Endothelial cell of umbilical vein (primary cell): ENCODE measurements around the gene ORC5.

ENCODE experiments used
- EZH2 ChIP-seq: IDR thresholded peaks from 2 replicates; pipeline ENCODE4 v1.6.1; 2012; ENCODE audit warnings: borderline replicate concordance, low read depth, mild to moderate bottlenecking, moderate library complexity, low read length, inconsistent platforms; ENCODE audit not compliant: severe bottlenecking
- FOS ChIP-seq: IDR thresholded peaks from 2 replicates; pipeline ENCODE4 v1.6.1; 2011; ENCODE audit warnings: mild to moderate bottlenecking, low read length, moderate library complexity, borderline replicate concordance; ENCODE audit not compliant: insufficient read depth
- GATA2 ChIP-seq: IDR thresholded peaks from 2 replicates; pipeline ENCODE4 v1.7.0; 2011; ENCODE audit warnings: low read depth, mild to moderate bottlenecking, moderate library complexity, mixed read lengths, low read length; ENCODE audit not compliant: insufficient read length, insufficient read depth
- JUN ChIP-seq: IDR thresholded peaks from 2 replicates; pipeline ENCODE4 v1.6.1; 2011; ENCODE audit warnings: borderline replicate concordance, low read depth; ENCODE audit not compliant: insufficient read length, insufficient read depth
- MAX ChIP-seq: IDR thresholded peaks from 2 replicates; pipeline ENCODE4 v1.6.1; 2011; ENCODE audit not compliant: insufficient read depth, insufficient read length
- MYC ChIP-seq: IDR thresholded peaks from one replicate; pipeline ENCODE4 v1.6.1; 2011; ENCODE audit warnings: mild to moderate bottlenecking, low read depth, low read length
- POLR2A ChIP-seq: IDR thresholded peaks from 2 replicates; pipeline ENCODE4 v1.6.1; 2012; ENCODE audit warnings: low read depth, mild to moderate bottlenecking, control low read depth, low read length
- POLR2AphosphoS5 ChIP-seq: IDR thresholded peaks from 2 replicates; pipeline ENCODE4 v1.6.1; 2012; ENCODE audit warnings: low read depth, mild to moderate bottlenecking, control low read depth, low read length, moderate library complexity; ENCODE audit not compliant: insufficient read depth
- TF ChIP-seq, protein P1 (sequence below), 2 donors: IDR thresholded peaks; 1 replicate in 1 of 2; 2 replicates in 1 of 2; pipeline ENCODE4 v1.5.1; 2011; ENCODE audit warnings: low read length in 2 of 2, mild to moderate bottlenecking in 2 of 2, moderate library complexity in 2 of 2, control low read depth in 1 of 2, inconsistent platforms in 1 of 2, low read depth in 1 of 2; ENCODE audit not compliant: insufficient read depth in 1 of 2; ENCODE audit errors: extremely low read depth in 1 of 2

DNA sequence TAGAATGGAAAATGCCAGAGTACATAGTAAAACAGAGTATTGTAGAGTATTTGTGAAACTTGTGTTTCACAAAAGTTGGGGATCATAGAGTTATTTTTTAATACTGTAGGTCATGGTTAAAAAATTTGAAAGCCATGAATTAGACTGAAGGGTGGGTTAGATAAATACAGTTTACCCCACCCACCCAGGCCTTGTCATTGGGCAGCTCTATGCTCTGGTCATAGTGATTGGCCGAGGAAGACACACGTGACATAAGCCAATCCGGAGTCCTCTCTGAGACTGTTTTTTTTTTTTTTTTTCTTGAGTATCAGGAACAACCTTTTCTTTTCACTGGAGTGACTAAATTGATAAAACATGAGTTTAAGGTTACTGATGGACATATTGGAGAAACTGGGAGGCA lies 33.3 kb upstream of the ORC5 start:
- TF ChIP-seq, protein P1, sequence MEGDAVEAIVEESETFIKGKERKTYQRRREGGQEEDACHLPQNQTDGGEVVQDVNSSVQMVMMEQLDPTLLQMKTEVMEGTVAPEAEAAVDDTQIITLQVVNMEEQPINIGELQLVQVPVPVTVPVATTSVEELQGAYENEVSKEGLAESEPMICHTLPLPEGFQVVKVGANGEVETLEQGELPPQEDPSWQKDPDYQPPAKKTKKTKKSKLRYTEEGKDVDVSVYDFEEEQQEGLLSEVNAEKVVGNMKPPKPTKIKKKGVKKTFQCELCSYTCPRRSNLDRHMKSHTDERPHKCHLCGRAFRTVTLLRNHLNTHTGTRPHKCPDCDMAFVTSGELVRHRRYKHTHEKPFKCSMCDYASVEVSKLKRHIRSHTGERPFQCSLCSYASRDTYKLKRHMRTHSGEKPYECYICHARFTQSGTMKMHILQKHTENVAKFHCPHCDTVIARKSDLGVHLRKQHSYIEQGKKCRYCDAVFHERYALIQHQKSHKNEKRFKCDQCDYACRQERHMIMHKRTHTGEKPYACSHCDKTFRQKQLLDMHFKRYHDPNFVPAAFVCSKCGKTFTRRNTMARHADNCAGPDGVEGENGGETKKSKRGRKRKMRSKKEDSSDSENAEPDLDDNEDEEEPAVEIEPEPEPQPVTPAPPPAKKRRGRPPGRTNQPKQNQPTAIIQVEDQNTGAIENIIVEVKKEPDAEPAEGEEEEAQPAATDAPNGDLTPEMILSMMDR (IDR thresholded peaks at IDR 0.05; ENCODE audit: extremely low read depth in 1 of 2, insufficient read depth in 1 of 2, low read depth in 1 of 2, low read length in 2 of 2), result no peak
- TF ChIP-seq POLR2A, result no peak
- no peak for TF ChIP-seq POLR2AphosphoS5
- TF ChIP-seq EZH2, result no peak
- TF ChIP-seq JUN, result no peak
- TF ChIP-seq MYC, result no peak
- TF ChIP-seq MAX, result no peak
- no peak for TF ChIP-seq FOS
- no peak for TF ChIP-seq GATA2
